ENCODE data around the gene SYCE1L.

DNA sequence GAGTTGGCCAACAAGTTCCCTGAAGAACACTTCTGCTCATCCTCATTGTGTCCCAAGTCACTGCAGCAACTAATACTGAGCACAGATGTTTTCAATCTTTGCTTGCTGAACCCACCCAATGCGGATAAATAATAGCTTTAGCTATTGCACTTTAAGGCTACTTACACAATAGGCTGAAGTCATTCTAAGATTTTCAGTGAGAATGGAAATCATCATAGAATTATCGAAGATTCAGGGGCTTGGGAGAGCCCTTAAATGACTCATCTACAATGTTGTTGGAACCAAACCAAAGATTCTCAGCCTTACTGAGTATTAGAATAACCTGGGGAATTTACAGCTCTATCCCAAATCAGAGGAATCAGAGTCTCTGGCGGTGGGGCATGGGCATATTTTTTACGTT lies 51.2 kb downstream of the SYCE1L start:
- TF ChIP-seq, protein P1, sequence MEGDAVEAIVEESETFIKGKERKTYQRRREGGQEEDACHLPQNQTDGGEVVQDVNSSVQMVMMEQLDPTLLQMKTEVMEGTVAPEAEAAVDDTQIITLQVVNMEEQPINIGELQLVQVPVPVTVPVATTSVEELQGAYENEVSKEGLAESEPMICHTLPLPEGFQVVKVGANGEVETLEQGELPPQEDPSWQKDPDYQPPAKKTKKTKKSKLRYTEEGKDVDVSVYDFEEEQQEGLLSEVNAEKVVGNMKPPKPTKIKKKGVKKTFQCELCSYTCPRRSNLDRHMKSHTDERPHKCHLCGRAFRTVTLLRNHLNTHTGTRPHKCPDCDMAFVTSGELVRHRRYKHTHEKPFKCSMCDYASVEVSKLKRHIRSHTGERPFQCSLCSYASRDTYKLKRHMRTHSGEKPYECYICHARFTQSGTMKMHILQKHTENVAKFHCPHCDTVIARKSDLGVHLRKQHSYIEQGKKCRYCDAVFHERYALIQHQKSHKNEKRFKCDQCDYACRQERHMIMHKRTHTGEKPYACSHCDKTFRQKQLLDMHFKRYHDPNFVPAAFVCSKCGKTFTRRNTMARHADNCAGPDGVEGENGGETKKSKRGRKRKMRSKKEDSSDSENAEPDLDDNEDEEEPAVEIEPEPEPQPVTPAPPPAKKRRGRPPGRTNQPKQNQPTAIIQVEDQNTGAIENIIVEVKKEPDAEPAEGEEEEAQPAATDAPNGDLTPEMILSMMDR (IDR thresholded peaks at IDR 0.05): no peak
- no peak for TF ChIP-seq POLR2A (IDR thresholded peaks at IDR 0.05)
- TF ChIP-seq POLR2AphosphoS5 (IDR thresholded peaks at IDR 0.05): no peak
